HT1080 (cell line): ENCODE results near the gene LSM14B. TPM values are rescaled to one million over a fixed set of nuclear protein-coding genes. Genes with fewer than 3 reads are reported as not detected.

Experiments
- DNase-seq: peaks from one replicate; pipeline ENCODE4 v3.0.0-alpha.2; 2015; ENCODE audit warnings: low read depth
- total RNA-seq: library from RNA; depleted of rRNA; stranded (reverse); fragments of >200 nt; shearing (Covaris generic); gene quantifications from 2 replicates; pipeline ENCODE4 v1.2.3, GENCODE V29; 2014

Gene LSM14B
- total RNA-seq, 1 experiment from 2014 or later, result 39.7 TPM

DNA sequence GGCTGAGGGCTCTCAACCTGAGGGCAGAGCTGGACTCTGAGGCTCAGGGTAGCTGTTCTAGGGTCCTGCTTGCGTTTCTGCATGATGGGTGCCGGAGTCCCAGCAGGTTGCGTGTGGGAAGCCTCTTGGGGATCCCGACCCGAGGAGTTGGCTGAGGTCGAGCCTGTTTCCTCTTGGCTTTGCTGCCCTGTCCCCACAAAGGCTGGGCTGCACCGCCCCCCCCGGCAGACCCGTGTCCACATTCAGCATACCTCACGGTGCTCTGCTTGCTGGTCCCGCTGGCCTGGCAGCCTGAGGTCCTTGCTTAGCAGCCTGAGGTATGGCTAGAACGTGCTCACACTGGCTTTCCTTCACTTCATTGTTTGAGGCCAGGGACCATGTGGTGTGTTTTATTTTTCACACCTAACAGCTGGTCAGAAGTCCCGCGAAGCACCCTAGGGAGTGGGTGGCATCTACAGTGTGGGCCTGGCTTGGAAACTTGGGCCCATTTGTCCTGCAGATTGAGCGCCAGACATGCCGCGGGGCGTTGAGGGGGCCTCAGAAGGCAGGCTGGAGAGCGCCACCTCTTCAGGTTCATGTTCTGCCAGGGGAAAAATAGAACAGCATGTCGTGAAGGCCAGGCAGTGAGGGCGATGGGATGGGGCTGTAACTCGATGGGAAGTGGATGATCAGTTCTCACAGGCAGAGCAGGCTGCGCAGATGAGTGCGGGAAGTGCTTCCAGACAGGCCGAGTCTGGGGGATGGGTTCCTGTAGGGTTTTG, 9.5 kb downstream of the LSM14B start:
- DNase-seq, result no peak

DNA sequence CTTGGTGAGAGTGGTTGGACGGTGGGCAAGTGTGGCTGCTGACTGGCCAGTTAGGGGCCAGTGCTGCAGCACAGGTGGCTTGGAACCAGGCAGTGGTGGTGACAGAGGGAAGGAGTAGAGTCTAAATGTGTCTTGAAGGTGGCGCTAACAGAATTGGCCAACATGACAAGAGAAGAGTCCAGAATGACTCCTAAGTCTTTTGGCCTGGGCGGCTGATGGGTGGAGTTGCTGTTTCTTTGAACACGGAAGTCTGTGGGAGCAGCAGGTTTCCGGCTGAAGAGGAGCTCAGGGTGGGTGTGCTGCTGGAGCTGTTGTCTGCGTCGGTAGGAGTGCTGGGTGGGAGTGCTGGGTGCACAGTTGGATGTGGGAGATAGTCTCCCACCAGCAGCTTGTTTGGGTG, 10.1 kb downstream of the LSM14B start:
- no peak for DNase-seq

DNA sequence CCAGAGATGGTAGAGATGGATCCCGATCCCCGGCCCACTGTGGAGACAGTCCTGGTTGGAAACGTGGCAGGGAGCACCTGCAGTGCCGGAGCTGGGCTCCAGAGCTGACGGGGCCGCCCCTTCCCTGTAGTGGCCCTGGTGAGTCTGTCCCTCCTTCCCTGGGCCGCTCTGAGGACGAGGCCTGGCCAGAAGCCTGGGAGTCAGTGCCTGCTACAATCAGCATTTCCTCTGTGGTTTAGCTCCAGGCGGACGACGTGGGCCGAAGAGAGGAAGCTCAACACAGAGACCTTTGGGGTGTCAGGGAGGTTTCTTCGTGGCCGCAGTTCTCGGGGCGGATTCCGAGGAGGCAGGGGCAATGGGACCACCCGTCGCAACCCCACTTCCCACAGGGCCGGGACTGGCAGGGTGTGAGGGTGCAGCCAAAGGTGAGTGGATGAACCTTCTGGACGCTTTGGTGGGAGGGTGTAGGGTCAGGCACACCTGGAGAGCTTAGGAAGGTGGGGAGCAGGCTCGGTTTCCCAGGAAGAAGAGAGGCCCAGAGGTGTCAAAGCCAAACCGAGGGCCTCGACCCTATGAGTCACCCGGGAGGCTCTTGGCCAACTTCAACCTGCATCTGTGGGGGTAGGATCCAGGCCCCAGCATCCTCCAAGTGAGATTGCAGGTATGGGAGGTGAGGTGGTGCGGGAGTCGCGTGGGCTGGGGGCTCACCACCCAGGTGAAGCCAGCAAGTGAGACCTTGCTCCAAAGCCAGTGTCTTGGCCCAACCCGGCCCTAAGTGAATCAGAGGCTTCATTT, 11.0 kb downstream of the LSM14B start:
- no peak for DNase-seq

DNA sequence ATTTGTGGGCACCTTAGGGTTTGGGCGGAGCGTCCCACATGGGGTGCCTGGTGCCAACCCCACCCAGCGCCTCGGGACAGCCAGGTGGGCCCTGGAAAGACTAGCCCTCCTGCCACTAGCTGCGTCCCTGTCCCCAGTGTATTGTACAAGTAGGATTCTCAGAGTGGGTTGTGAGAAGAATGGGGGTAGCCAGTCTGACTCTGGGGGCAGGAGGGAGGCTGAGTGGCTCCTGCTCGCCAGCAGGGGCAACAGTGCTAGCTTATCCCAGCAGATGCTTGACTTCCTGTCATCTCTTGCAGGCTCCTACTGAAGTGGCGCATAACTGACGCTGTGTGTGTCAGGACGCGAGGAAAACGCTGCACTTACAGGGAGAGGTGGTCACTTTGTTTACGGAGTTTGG, 11.6 kb downstream of the LSM14B start:
- no peak for DNase-seq

DNA sequence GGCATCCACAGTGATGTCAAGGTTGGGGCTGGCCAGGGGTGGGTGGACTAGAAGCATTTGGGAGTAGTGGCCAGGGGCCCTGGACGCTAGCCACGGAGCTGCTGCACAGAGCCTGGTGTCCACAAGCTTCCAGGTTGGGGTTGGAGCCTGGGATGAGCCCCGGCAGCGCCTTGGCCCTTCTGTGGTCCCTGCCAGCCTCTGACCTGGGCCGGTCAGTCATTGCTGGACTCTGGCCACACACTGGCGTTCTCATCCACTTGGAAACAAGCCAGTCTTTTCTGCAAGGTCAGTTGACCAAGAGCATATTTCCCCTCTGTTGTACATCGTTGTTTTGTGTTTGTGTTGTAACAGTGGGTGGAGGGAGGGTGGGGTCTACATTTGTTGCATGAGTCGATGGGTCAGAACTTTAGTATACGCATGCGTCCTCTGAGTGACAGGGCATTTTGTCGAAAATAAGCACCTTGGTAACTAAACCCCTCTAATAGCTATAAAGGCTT, 12.5 kb downstream of the LSM14B start:
- DNase-seq, result no peak

DNA sequence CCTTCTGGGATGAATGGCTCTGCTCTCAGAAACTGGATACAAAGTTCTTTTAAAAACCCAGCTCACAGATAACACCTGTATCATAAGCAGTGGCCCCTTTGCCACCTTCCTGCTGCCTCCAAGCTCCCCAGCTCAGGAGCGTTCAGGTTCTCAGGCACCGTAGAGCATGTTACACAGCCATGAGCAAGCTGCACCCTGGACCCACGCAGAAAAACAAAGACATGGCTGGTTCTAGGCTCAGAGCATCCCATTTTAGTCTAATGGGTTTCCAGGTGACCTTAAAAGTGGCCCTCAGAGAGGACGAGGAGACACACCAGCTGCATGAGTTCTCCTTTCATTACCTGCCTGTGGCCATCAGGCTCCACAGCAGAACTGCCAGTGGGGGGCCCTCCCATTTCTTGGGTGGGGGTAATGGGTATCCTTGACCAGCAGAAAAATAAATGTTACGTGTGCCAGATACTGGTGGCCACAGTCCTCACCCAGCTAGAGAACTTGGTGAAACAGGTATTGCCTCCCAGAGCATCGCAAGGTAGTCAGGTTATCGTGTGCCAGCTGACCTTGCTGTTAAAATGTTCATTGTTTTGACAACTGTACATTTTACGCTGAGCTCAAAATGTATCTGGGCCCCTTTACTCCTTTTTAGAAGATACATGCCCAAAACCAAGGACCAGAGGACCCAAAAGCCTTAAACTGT, 13.4 kb downstream of the LSM14B start:
- no peak for DNase-seq

DNA sequence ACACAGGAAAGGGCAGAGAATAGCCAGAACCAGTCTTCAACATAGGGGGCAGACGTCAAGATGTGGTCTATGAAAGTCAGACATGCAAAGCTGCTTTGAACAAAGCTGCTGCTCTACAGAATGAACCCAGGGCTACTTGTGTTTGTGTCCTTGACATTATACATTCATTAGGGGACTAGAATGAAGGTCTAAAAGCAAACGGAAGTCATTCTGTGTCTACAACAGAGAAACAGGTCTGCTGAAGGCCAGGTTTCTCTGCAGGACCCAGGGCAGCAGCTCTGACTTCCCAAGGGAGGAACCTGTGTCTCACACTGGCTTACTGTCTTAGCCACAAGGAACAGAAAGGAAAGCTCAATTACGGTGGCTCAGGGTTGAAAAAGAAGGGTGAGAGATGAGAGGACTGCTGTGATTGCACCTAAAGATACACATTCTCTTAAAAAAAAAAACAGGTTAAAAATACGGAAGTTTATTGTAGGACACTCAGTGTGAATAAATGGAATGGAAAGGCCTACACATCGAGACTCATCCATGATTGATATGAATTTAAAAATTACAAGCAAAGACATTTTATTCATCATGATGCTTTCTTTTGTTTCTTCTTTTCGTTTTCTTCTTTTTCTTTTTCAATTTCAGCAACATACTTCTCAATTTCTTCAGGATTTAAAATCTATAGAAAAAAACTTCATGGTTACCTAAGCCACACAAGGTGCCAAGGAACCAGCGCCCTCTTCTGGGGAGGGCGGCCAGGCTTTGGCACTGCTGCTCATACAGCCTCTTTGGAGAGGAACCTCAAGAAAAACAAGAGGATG, 14.2 kb downstream of the LSM14B start:
- peak; percentile 56 for DNase-seq

DNA sequence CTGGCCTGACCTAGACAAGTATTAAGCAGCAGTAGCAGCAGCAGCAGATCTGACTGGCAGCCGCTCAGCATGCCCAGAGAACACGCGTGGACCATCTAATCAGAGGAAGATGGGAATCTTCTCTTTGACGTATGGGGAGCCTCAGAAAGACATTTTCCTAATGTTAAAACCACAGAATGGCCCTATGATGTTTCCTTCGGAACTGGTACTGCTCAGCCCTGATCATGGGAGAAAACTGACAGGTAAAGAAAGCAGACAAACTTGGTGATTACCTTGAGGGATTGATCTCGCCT, 14.8 kb downstream of the LSM14B start:
- DNase-seq, result no peak

DNA sequence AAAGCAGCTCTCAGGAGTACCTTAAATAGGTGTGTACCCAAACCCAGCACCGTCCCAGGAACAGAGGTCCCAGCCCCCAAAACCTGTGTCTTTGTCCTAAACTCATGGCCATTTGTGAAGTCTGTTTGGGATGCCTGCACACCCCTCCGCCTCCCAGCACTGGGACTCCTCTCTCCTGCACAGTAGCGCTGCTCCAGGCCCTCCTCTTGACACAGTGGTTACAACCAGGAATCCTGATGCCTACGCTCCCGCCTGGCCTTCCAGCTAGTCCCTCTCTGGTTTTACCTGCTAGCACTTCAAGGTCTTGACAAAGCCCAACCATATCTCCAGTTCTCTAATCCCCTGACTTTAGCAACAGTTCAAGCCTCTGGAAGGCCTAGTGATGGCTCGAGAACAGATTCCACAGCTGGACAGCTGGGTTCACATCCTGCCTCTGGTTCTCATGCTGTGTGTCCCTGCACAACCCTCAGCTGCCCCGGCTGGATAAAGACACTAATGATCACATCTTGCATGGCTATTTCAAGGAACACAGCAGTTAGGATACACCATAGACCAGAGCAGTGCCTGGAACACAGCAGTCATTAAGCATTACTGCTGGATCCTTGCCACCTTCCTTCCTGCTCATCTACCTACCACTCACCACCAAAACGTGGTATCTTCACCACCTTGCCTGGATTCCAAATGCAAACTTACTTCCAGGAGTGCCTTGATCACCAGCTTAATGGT, 15.4 kb downstream of the LSM14B start:
- no peak for DNase-seq

DNA sequence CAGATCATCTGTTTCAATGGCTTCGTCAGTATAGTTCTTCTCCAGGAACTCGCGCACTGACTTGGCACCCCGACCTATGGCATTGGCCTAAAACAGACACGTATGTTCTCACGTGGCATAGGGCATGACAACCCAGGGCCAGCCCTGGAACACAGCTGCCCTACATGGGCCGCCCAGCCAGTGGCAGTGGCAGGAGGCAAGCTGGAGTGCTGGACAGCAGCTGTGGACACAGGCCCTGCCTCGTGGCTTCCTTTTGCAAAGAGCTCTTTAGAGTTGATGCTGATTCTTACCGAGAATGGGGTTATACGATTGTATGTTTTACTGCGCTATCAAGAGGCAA, 15.9 kb downstream of the LSM14B start:
- DNase-seq, result no peak

DNA sequence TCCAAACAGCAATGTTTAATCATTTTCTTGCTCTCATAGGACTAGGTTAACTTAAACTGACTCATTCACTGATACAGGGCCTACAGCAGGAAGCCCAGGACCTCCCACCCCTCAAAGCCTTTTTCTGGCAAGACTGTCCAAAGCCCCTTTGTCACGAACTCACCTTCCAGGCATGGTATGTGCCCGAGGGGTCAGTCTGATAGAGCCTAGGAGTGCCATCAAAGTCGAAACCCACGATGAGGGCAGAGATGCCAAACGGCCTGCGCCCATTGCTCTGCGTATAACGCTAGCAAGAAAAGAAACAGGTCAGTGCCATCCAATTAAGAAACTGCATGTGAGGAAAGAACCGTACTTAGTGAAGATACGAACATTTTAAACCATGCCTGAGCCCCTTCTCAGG, 16.6 kb downstream of the LSM14B start:
- DNase-seq, result no peak

DNA sequence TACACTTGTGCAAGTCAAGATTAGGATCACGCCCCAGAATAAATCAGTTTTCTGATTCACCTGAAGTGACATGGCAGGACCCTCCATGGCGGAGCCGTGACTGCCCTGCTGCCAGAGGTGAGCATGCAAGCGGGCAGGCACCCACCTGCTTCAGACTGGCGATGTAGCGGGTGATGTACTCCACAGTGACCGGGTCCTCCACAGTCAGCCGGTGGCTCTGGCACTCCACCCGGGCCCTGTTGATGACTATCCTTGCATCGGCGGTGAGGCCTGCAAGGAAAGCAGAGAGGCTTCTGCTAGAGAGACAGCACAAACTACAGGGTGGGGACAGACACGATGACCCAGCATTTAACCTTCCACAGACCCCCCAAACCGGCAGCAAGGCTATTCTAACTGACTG, 17.4 kb downstream of the LSM14B start:
- DNase-seq, result no peak

DNA sequence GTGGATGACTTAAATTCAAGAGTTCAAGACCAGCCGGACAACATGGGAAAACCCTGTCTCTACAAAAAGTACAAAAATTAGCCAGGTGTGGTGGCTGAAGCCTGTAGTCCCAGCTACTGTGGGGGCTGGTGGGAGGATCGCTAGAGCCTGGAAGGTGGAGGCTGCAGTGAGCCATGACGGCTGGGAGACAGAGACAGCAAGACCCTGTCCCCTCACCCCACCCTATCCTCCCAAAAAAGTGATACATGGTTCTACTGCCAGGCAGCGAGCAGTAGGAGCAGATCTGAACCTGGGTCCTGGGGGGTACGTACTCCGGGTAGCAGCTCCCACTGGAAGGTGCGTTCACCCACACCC, 18.7 kb downstream of the LSM14B start:
- no peak for DNase-seq

DNA sequence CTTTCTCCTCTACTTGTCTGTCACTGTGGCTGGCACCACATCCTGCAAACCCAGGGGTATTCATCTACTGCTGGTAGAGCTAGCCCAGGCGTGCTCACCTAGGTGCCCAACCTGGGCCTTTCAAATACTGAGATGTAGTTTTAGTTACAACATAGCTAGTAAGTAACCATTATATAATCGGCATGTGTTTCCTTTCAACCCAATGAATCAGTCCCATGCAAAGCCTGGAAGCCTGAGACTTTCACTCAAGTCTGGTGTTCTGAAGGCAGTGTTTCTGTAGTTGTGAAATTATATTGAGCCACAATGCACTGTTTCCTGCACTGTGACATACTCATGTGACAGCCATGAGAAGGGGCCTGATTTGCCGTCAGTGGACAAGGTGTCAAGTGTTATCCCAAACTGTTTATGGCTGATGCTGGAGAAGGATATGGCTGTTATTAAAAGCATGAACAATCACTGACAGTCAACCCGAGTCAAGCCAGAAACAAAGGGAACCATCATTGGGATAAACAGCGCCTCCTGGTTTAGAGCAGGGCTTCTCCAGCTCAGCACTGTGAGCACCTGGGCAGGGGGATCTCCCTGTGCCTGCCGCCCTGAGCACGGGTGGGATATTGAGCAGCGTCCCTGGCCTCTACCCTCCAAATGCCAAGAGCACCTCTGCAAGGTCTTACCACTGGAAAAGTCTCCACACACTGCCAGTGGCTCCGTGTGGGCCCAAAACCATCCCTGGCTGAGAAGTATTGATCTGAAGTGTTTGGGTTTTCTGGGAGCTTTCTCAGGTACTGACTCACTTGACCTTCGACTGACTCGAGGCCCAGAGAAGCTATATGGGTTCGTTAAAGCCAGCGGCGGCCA, 19.3 kb downstream of the LSM14B start:
- no peak for DNase-seq

DNA sequence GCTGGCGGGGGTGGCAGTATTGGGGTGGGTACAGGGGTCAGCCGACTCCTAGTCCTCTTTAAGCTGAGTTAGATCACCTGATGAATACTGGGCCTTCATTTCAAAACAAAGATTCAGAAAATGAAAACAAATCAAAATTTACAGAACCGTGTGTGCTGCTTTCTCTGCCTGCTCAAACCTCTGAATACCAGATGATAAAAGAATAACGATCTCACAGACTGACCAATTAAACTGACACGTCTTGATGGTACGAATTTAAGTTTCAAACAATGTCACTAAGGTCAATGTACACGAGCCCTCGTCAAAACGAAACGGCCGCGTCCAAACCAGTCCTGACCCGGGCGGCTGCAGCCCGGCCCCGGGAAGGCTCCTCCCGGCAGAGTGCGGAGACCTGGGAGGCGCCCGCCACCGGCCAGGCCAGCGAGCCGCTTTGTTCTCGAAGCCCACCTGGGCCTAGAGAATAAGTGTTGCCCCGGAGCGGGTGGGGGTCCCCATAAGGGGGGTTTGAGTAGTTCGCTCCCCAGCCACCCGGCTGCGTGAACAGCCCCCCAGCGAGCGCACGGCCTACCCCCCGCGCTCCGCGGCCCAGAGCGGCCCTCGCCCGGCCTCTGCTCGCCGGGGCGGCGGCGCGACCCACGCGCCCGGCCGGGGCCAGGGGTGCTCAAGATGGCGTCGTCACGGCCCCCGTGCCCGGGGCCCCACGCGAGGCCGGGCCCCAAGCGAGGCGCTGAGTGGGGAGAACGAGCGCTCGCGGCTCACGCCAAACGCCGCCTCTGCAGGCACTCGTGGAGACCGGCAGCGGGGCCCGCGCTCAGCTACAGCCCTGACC, 20.2 kb downstream of the LSM14B start:
- no peak for DNase-seq

DNA sequence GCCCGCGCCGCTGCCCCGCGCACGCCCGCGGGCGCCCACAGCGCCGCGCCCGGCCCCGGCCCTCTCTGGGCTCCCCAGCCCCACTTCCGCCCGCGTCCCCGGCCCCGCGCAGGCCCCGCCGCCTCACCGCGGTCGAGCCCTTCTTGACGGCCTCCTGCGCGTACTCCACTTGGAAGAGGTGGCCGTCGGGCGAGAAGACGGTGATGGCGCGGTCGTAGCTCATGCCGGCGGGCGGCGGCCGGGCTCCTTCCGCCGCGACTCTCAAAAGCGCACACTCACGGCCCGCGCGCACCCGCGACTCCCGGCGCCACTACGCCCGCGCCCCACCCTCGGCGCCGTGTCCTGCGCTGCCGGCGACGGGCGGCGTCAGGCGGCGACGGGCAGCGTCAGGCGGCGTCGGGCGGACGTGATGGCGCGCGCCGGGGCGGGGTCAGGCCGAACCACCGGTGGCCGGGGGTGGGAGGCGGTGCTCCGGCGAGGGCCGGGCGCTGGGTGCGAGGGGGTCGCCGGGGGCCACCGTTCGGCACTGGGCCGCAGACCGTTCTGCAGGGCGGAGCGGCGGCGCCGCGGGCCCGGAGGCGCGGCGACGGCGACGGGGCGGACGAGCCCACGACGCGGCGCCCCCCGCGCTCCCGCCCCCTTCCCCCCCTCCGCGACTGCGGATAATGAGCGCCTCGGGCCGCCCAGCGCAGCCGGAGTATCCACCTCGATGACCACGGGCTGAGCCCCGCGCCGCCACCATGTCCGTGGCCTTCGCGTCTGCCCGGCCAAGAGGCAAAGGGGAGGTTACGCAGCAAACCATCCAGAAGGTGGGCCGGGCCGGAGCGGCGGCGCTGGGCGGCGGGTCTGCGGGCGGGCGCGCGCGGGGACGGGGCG, 21.0 kb downstream of the LSM14B start, which contains the start of the genes PSMA7 and SS18L1:
PSMA7 (minus strand) TSS at position 314 of the 876 bp plus-strand sequence; CDS start at position 223, 91 bp downstream.
SS18L1 (plus strand) TSS at position 689 of the 876 bp plus-strand sequence; CDS start at position 741, 52 bp downstream.
- DNase-seq, result peak; percentile 78

DNA sequence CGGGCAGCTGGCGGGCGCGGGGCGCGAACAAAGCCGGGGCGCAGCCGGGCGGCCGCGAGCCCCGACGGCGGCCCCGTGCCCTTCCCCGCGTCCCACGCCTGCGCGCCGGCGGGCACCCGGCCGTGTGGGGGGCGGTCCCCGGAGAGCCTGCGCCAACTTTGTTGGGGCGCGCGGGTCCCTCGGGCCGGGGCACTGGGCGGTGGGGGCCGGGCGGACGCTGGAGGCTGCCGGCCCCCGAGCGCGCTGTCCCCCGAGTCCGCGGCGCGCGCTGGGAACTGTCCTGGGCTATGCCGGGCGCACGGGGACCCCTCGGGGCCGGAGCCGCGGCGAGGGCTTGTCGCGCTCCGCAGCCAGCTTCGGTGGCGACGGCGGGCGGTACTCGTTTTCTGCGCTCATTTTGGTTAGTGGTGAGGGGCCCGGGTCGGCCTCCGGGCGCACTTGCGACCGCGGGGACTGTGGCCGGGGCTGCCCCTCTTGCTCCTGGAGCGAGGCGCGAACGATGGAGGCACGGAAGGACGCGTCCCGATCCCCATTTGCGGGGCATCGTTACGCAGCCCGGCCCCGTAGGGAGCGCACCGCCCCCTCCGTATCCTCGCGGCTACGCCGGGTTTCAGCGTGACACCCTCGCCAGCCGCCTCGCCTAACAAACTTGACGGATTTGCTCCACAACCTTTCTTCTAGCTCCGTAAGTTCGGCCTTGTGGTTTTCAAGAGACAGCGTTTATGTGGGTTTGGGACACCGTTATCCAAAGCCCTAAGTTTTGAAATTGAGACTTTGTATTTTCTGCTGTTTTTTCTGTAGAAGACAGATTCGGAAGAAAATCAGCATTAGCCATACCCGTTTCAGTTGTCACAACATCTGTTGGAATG, 21.9 kb downstream of the LSM14B start:
- peak; percentile 35 for DNase-seq
